Mesodermal cell (in vitro differentiated cells): ENCODE results near the gene HLCS.

Source experiments
- H3K27ac ChIP-seq: 2 replicates; pipeline ENCODE4 v1.7.0; 2013; ENCODE audit warnings: mild to moderate bottlenecking, low read depth, low read length, moderate library complexity; ENCODE audit not compliant: severe bottlenecking
- H3K36me3 ChIP-seq: 2 replicates; pipeline ENCODE4 v1.7.1; 2013; ENCODE audit warnings: mild to moderate bottlenecking, low read length, moderate library complexity; ENCODE audit not compliant: control insufficient read depth, insufficient read depth
- H3K4me1 ChIP-seq: one replicate; pipeline ENCODE4 v1.7.1; 2013; ENCODE audit warnings: mild to moderate bottlenecking, low read length; ENCODE audit not compliant: insufficient read depth, control insufficient read depth, poor library complexity, severe bottlenecking
- H3K4me3 ChIP-seq: 2 replicates; pipeline ENCODE4 v1.7.0; 2013; ENCODE audit warnings: low read length, control low read depth, mild to moderate bottlenecking; ENCODE audit not compliant: insufficient read depth, poor library complexity, severe bottlenecking; ENCODE audit errors: extremely low read depth
- H3K9me3 ChIP-seq: 2 replicates; pipeline ENCODE4 v1.7.1; 2013; ENCODE audit warnings: mild to moderate bottlenecking, low read length, moderate library complexity; ENCODE audit not compliant: control insufficient read depth
- WGBS, 2 experiments: methylation state at CpG; one replicate each; pipeline ENCODE4 v1.1.5; 2013; ENCODE audit warnings: missing lambda C conversion rate in 2 of 2; ENCODE audit not compliant: insufficient coverage in 2 of 2; 5-methylcytosine and 5-hydroxymethylcytosine counted together

Gene HLCS

DNA sequence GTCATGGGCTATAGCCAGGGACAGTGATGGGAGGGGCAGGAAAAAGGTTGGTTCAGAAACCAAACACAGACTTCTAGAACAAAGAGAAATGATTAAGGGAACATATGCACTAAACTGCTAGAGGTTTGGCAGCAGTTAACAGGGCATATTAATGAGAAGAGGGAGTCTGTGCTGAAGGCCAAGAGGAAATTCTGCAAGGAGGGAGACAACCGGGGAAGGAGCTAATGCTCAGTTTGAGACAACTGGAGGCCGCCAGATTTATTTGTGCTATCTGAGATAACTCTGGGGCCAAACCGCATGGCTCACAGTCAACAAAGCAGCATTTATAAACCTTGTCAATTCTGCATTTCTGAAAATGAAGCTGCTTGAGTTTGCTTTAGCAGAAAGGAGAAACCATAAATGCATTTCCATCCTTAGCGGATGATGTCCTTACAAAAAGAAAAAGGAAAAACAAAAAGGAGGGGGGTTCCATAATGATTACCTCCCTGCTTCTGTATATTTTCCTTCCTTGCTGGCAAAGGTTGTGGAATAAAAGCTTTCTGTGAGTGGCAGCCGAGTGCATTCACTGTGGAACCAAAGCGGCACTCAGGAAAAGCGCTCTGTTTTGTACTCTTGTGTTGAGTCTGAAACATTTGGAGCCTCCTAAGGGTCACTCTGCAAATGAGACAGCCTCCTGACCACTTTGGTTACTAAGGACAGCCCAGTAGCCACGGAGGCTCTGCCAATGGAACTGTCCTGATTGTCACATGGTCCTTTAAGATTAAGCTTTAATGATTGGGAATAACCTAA lies 197.2 kb downstream of the HLCS start:
- Histone ChIP-seq H3K27ac (no peak overlapping the region), H3K4me3 (no peak overlapping the region), H3K9me3 (no peaks in the 10 kb centered on the region), H3K4me1 (no peaks in the 10 kb centered on the region), H3K36me3 (no peaks in the 10 kb centered on the region)
- WGBS, 2 experiments = 93 to 96% methylated on average over 5 to 6 of the region's 8 CpGs

DNA sequence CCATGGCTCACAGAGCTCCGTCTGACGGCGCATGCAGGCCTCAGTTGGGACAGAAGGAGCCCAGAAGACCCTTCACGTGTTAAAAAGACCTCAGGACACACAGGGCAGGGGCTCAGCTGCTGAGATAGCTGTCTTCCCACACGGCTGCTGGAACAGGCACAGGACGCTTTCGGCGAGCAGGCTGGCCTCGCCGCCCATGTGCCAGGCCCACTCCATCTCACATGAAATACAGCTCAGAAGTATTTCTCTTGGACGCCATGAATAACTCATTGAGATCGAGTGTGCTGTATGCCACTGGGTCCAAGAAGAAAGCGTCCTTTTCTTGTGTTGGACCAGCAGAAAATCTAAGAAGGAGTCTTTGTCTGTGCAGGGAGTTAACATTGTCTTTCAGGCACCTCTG lies 198.0 kb downstream of the HLCS start:
- Histone ChIP-seq H3K27ac (no peak overlapping the region), H3K4me1 (no peaks in the 10 kb centered on the region)

DNA sequence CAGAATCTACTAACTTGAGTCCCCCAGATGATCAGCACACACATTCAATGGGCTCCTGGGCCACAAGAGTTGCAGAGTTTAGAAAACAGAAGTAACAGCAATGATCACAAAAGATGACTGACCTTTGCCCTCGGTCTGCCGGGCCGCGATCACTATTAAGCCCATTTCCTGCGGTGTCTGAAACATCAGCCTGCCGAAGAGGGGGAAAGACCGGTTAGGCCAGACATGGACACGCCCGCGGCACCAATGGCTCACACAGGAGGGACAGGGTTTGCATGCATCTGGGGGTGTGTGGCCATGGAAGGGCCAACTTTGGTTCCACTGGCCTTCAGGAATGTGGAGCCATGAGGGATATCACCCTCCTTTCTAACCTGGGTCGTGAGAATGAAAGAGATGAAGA lies 199.4 kb downstream of the HLCS start:
- Histone ChIP-seq H3K4me3 (no peak overlapping the region), H3K9me3 (no peaks in the 10 kb centered on the region), H3K36me3 (no peaks in the 10 kb centered on the region), H3K27ac (no peak overlapping the region), H3K4me1 (no peaks in the 10 kb centered on the region)
- WGBS, 2 experiments = 96% methylated on average over 9 to 11 of the region's 11 CpGs

More for the DNA sequence above, 198.0 kb downstream of the HLCS start:
- no peaks in the 10 kb centered on the region for H3K36me3 ChIP-seq
- no peak overlapping the region for H3K4me3 ChIP-seq
- no peaks in the 10 kb centered on the region for H3K9me3 ChIP-seq
- WGBS, 2 experiments = 91 to 94% methylated on average over 12 to 13 of the region's 13 CpGs

DNA sequence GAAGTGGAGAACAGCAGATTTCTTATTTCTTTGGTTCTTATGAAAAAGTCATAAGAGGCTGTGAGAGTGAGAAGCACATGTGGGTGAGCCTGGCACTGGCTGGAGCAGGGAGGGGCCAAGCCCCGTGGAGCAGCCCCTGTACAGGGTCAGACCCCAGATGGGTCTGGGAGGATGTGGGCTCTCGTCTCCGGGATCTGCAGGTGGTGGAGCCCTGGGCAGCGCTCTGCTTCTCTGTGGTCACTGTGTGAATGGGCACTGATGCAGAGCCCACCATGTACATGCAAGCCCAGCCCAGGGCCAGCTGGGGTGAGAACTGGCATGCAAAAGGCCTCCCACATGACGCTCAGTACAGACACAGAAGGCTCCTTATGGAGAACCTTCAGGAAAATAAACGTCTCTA lies 200.0 kb downstream of the HLCS start:
- H3K4me3 ChIP-seq = no peak overlapping the region
- no peaks in the 10 kb centered on the region for H3K9me3 ChIP-seq
- H3K4me1 ChIP-seq = no peaks in the 10 kb centered on the region
- H3K27ac ChIP-seq = no peak overlapping the region
- WGBS, 2 experiments = 89 to 94% methylated on average over 3 to 6 of the region's 6 CpGs
- no peaks in the 10 kb centered on the region for H3K36me3 ChIP-seq

DNA sequence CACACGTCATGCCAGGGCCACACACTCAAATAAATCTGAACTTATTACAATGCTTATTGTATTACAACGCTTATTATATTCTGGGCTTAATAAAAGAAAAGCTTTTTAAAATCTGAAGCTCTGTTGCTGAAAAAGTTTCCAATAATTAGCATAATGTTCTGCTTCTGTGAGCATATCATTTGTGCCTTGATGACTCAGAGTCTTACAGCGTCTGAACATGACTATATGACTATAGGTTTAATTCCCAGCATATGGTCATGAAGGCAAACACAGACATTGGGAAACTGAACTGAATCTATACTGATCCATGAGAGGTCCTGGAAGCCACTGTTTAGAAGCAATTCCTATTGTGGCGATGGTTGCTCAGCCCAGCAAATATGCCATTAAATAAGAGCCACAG lies 201.2 kb downstream of the HLCS start:
- Histone ChIP-seq H3K36me3 (no peaks in the 10 kb centered on the region), H3K9me3 (no peaks in the 10 kb centered on the region), H3K4me3 (no peak overlapping the region), H3K4me1 (no peaks in the 10 kb centered on the region), H3K27ac (no peak overlapping the region)
- WGBS, 2 experiments = 86 to 100% methylated on average over 1 of the region's 4 CpGs

DNA sequence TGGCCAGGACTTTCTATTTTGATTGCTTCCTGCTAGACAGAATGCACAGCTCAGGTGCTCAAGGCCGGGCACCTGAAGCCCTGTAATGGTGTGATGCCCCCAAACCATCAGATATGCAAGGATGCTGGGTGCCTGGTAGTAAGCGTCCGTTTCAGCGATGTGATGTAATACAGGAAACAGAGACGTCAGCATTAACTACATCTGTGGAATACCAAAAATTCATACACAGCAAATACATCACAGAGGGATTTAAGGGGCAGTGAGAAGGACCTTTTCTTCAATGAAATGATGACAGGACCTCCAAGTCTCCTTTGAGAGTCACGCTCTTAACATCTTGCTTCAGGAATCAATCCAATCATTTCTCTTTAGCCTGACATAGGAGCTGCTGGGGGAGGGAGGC lies 203.2 kb downstream of the HLCS start:
- Histone ChIP-seq H3K4me1 (no peaks in the 10 kb centered on the region), H3K9me3 (no peaks in the 10 kb centered on the region), H3K36me3 (no peaks in the 10 kb centered on the region), H3K4me3 (no peak overlapping the region), H3K27ac (no peak overlapping the region)
- 80 to 89% methylated on average over 1 to 3 of the region's 6 CpGs for WGBS, 2 experiments

DNA sequence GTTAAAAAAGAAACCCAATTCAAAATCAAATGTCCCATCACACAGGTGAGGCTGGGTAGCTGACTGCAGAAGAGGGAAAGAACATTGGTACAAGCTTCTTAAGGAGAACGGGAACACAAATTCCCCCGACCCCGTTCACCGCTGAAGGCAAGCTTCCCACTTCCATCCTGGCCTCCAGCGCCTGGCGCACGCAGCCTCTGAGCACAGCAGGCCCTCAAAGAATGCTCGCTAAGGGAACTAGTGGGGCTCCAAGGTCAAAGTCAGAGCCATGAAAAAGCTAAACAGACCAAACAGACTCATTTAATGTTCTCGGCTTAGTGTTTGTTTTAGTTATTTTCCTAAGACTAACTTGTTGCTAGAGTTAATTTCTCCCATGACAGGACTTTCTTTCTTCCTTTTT lies 203.8 kb downstream of the HLCS start:
- Histone ChIP-seq H3K27ac (no peak overlapping the region), H3K4me1 (peaks cover 2% of the 10 kb centered on the region), H3K9me3 (no peaks in the 10 kb centered on the region), H3K36me3 (no peaks in the 10 kb centered on the region), H3K4me3 (no peak overlapping the region)
- WGBS, 2 experiments = 90 to 98% methylated on average over 8 of the region's 9 CpGs

DNA sequence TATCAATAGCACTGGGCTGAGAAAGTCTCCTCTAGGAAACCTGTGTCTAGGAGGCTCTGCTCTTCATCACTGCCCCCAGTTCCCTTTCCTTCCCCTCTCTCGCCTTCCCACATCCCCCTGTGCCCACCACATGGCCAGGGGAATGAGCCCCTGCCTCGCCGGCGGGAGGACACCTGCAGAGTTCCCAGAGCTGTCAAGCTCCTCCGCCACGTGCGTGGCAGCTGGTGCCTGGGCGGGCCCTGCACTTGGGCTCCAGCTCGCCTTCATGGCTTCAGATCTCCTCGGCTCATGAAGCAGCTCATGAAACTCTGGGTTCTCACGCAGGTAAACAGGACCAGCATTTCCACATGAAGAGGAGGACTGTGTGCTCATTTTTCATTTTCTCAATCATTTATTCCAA lies 204.8 kb downstream of the HLCS start:
- H3K9me3 ChIP-seq = no peaks in the 10 kb centered on the region
- H3K36me3 ChIP-seq = no peaks in the 10 kb centered on the region
- peaks cover 11% of the 10 kb centered on the region for H3K4me1 ChIP-seq
- 86 to 92% methylated on average over 11 of the region's 11 CpGs for WGBS, 2 experiments
- no peak overlapping the region for H3K27ac ChIP-seq
- H3K4me3 ChIP-seq = no peak overlapping the region

DNA sequence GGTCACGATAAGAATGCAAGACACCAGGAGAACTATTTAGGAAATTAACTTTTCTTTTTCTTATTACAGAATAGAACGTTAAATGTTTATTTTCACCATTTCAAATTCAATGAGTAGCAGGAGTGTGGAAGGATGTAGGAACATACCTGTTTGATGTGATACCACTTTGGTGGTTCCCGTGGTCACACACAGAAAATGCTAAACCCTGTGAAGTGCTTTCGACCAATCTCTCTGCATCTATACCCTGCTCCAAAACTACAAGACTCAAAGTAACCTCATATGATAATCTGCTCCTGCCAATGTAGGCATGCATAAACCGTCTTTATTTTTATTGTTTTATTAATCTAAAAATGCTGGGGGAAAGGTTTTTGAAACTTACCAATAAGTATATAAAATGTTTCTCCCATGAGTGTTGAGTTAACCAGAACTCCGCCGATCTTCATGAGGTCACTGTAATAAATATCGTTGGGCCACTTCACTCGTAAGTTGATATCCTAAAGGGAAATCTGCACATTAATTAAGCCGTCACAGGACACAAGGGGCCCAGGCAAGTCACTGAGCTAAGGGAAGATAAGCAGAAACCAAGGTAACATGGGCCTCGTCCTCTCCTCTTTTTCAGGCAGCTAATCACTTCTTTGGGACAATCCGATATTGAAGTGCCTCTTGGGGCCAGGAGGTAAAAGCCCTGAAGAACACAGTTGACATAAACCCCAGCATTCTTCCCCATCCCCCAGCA lies 207.0 kb downstream of the HLCS start:
- no peak overlapping the region for H3K4me3 ChIP-seq
- 89 to 91% methylated on average over 8 of the region's 12 CpGs for WGBS, 2 experiments
- H3K4me1 ChIP-seq = peaks cover 17% of the 10 kb centered on the region
- no peaks in the 10 kb centered on the region for H3K36me3 ChIP-seq
- no peaks in the 10 kb centered on the region for H3K9me3 ChIP-seq
- no peak overlapping the region for H3K27ac ChIP-seq

DNA sequence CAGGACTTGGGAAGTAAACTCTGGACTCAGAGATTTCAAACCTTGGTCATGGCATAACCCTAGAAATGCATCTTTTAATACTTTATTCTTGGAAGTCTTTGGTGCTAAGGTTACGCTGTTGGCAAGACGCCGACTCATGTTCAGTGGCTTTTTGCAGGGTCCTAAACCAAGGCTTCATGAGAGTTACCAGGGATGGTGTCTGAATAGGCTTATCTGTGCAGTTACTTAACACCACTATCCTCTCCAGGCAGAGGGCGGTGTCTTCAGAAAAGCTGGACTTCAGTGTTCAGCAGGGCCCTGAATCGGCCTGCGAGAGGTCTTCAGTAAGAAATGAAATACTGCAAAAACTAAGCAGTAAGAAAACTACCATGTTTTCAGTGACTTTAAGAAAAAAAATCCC lies 209.3 kb downstream of the HLCS start:
- Histone ChIP-seq H3K4me1 (peaks cover 29% of the 10 kb centered on the region), H3K4me3 (no peak overlapping the region), H3K9me3 (no peaks in the 10 kb centered on the region), H3K36me3 (no peaks in the 10 kb centered on the region), H3K27ac (peak overlapping the region; percentile 80)
- 85 to 94% methylated on average over 3 to 5 of the region's 6 CpGs for WGBS, 2 experiments

DNA sequence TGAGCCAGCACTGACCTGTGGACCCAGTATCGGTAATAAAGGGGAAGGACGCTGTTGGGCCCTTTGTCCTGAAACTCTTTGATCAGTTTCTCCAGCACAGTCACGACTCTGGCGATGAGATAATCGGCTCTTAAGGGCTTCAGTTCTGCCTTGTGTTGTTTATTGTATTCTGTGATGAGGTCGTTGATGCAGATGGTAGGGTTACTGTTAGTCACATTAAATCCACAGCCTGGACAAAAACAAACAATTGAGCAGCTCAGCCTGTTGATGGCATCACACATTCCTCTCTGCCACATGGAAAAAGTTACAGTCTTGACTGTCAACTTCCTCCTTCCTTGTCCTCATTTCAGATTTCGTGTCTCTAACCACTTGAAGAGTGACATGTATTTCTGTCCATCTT lies 209.9 kb downstream of the HLCS start:
- WGBS, 2 experiments = 82 to 94% methylated on average over 3 to 6 of the region's 7 CpGs
- H3K4me3 ChIP-seq = no peak overlapping the region
- peak overlapping the region; percentile 80 for H3K27ac ChIP-seq
- H3K4me1 ChIP-seq = peaks cover 35% of the 10 kb centered on the region
- no peaks in the 10 kb centered on the region for H3K36me3 ChIP-seq
- no peaks in the 10 kb centered on the region for H3K9me3 ChIP-seq
